OCI-LY1 (cell line): ENCODE measurements around the gene ARHGEF25.

Source experiments
- EZH2 ChIP-seq: fragments of 200-600 bp; sonication (generic), shearing (Covaris generic); IDR thresholded peaks from 2 replicates; pipeline ENCODE4 v1.8.0; 2017; ENCODE audit warnings: borderline replicate concordance, mixed run types, mild to moderate bottlenecking, antibody characterized with exemption, low read length, moderate library complexity, mixed read lengths
- TF ChIP-seq, protein P1 (sequence below): fragments of 200-600 bp; sonication (generic), shearing (Covaris generic); IDR thresholded peaks from 2 replicates; pipeline ENCODE4 v1.5.1; 2017; ENCODE audit warnings: mild to moderate bottlenecking, antibody characterized with exemption, low read length, moderate library complexity, mixed read lengths

DNA sequence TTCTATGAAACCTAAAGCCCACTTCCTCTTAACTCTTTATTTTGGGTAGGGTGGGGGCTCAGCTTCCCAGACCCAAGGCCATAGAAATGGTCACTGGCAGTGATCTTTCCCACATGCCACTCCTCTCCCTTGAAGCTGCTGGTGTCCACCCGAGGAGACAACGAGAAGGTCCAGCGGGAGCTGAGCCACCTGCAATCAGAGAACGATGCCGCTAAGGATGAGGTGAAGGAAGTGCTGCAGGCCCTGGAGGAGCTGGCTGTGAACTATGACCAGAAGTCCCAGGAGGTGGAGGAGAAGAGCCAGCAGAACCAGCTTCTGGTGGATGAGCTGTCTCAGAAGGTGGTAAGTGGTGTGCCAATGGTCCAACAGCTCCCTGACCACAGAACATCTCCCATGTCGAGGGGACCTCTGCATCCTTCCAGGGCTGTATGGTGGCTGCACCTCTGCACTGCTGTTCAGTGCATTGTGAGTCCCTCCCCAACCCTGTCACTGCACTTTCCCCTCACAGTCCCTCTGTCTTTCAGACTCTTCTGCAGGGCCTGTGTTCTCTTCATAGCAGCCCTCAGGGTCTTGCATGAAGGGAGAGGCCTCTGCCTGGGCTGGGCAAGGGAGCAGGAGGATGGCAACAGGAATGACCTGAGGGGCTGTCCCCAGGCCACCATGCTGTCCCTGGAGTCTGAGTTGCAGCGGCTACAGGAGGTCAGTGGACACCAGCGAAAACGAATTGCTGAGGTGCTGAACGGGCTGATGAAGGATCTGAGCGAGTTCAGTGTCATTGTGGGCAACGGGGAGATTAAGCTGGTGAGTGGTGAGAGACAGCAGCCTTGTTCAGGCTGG, 39.1 kb upstream of the ARHGEF25 start:
- no peak for TF ChIP-seq EZH2
- TF ChIP-seq, protein P1, sequence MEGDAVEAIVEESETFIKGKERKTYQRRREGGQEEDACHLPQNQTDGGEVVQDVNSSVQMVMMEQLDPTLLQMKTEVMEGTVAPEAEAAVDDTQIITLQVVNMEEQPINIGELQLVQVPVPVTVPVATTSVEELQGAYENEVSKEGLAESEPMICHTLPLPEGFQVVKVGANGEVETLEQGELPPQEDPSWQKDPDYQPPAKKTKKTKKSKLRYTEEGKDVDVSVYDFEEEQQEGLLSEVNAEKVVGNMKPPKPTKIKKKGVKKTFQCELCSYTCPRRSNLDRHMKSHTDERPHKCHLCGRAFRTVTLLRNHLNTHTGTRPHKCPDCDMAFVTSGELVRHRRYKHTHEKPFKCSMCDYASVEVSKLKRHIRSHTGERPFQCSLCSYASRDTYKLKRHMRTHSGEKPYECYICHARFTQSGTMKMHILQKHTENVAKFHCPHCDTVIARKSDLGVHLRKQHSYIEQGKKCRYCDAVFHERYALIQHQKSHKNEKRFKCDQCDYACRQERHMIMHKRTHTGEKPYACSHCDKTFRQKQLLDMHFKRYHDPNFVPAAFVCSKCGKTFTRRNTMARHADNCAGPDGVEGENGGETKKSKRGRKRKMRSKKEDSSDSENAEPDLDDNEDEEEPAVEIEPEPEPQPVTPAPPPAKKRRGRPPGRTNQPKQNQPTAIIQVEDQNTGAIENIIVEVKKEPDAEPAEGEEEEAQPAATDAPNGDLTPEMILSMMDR = no peak
